ENCODE results near the gene PEPD.

GRCh38 chr19:33450689-33451088 lies 70.9 kb downstream of the PEPD start:
- TF ChIP-seq FOXK2 (IDR thresholded peaks at IDR 0.05) (no peak), NFRKB (IDR thresholded peaks at IDR 0.05) (no peak), FOXA1 (IDR thresholded peaks at IDR 0.05) (no peak), SUZ12 (IDR thresholded peaks at IDR 0.05) (no peak), ELF4 (IDR thresholded peaks at IDR 0.05) (no peak), CTBP1 (IDR thresholded peaks at IDR 0.05; ENCODE audit: borderline replicate concordance) (no peak), FOXM1 (IDR thresholded peaks at IDR 0.05; ENCODE audit: borderline replicate concordance) (no peak)

All from HEK293T (cell line).